Thoracic aorta (tissue), 2 donors: Measurements from ENCODE around the gene DCAF5. TPM values are rescaled to one million over a fixed set of nuclear protein-coding genes. Genes with fewer than 3 reads are reported as not detected.

Source experiments
- ATAC-seq: fragments of 150-250 bp; one replicate; pipeline ENCODE4 v1.8.0; 2017; ENCODE audit warnings: low read depth; ENCODE audit not compliant: insufficient number of reproducible peaks, low FRiP score
- DNase-seq: peaks from one replicate; pipeline ENCODE4 v3.0.0-alpha.2; 2020; ENCODE audit warnings: low spot score
- H3K27ac ChIP-seq, 2 donors: fragments of 200-600 bp; sonication (generic); 1 replicate in 1 of 2; 2 replicates in 1 of 2; pipeline ENCODE4 v1.5.1; 2016; ENCODE audit warnings: mild to moderate bottlenecking in 2 of 2, moderate library complexity in 2 of 2
- H3K27me3 ChIP-seq: fragments of 200-600 bp; sonication (generic); replicated peaks from 2 replicates; pipeline ENCODE4 v1.6.0; 2016; ENCODE audit warnings: mild to moderate bottlenecking; ENCODE audit not compliant: insufficient read depth
- H3K36me3 ChIP-seq: fragments of 200-600 bp; sonication (generic); one replicate; pipeline ENCODE4 v1.5.1; 2016
- H3K4me1 ChIP-seq, 2 donors: fragments of 200-600 bp; sonication (generic); 1 replicate in 1 of 2; 2 replicates in 1 of 2; pipeline versions ENCODE4 v1.5.1 to v1.6.0; 2016; ENCODE audit warnings: low read depth in 2 of 2, mild to moderate bottlenecking in 1 of 2; ENCODE audit not compliant: control insufficient read depth in 1 of 2
- H3K4me3 ChIP-seq: fragments of 200-600 bp; sonication (generic); 2 replicates; pipeline ENCODE4 v1.5.1; 2016; ENCODE audit warnings: mild to moderate bottlenecking
- H3K9me3 ChIP-seq: fragments of 200-600 bp; sonication (generic); 2 replicates; pipeline ENCODE4 v1.5.1; 2016
- total RNA-seq, 2 donors: library from RNA; depleted of rRNA; stranded (reverse); fragments of >200 nt; gene quantifications; one replicate each; pipeline versions ENCODE4 v1.1.0 to v1.2.3, GENCODE V29; 2016
- TF ChIP-seq, protein P1 (sequence below): fragments of 200-600 bp; sonication (generic); IDR thresholded peaks from one replicate; pipeline ENCODE4 v1.5.1; 2019; ENCODE audit warnings: antibody characterized with exemption

Gene DCAF5
- total RNA-seq, 2 donors from 2014 or later = 37.6 to 42.0 TPM

DNA sequence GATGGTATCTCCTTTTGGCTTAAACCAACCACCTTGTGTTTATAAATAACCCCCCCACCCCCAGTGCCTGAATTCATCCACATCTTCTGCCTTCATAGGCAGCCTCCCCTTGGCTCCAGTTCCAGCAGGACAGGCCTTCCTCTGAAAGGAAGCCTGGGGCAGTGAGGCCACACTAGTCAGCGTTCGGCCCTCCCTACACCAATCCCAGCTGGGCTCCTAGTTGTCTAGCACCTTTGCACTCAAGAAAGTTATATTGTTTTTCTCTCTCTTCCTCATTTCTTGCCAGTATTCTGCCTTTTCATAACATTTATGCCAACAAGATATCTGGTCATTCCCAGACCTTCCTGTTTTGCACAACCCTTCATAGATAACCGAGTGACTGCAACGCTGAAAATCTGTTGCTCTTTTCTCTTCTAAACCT lies 100.7 kb downstream of the DCAF5 start:
- Histone ChIP-seq H3K4me3 (no peak overlapping the region), H3K27me3 (no peaks in the 10 kb centered on the region), H3K4me1 (peaks cover 56 to 83% of the 10 kb centered on the region in 2 donors), H3K36me3 (peaks cover 18% of the 10 kb centered on the region), H3K9me3 (no peaks in the 10 kb centered on the region), H3K27ac (peak overlapping the region; percentile 49 to 94)
- ATAC-seq (no peak), DNase-seq (no peak)
- TF ChIP-seq, protein P1, sequence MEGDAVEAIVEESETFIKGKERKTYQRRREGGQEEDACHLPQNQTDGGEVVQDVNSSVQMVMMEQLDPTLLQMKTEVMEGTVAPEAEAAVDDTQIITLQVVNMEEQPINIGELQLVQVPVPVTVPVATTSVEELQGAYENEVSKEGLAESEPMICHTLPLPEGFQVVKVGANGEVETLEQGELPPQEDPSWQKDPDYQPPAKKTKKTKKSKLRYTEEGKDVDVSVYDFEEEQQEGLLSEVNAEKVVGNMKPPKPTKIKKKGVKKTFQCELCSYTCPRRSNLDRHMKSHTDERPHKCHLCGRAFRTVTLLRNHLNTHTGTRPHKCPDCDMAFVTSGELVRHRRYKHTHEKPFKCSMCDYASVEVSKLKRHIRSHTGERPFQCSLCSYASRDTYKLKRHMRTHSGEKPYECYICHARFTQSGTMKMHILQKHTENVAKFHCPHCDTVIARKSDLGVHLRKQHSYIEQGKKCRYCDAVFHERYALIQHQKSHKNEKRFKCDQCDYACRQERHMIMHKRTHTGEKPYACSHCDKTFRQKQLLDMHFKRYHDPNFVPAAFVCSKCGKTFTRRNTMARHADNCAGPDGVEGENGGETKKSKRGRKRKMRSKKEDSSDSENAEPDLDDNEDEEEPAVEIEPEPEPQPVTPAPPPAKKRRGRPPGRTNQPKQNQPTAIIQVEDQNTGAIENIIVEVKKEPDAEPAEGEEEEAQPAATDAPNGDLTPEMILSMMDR = no peak

DNA sequence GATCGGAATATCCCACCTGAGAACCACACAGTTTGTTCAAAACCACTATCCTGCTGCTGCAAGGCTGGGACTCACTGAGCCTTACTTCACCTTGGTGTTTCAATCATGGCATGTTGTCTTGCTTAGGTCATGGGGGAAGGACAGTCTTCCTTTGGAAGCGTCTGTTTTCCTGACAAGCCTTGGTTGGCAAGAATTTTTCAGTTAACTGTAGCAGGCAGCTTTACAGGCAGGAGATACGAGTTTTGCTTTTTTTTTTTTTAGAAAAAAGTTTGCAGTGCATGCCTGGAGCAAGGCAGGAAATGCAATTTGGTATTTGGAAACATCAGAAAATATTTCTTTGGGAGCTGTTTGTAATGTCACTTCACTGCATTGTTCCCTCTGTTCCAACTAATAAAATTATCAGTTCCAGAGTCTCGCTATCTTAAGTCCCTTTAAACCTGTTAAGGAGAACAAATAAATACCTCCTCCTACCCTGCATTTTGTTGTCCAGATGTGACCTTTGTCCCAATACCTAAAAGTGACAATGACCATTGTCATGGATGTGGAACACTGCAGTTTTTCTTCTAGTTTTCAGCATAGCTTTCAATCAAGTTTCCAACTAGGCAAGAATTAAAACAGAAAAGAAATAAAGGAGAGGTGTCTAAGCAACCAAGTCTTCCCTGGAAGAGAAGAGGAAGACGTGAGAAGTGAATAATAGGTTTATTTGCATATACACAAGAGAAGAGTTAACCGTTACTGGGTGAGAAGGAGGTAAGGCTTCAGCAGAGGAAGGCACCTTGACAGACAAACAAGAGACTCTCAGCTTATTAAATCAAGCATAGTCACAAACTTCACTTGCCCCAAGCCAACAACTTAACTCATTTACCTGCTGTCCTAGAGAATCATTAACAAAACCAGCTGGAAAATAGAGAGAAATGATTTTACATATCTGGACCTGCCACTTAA lies 102.4 kb downstream of the DCAF5 start:
- Histone ChIP-seq H3K27me3 (no peaks in the 10 kb centered on the region), H3K4me3 (no peak overlapping the region), H3K27ac (peak overlapping the region; percentile 94 to 97), H3K4me1 (peaks cover 57 to 82% of the 10 kb centered on the region in 2 donors), H3K9me3 (no peaks in the 10 kb centered on the region), H3K36me3 (peaks cover 18% of the 10 kb centered on the region)
- ATAC-seq (no peak), DNase-seq (no peak)
- TF ChIP-seq, protein P1 = no peak

DNA sequence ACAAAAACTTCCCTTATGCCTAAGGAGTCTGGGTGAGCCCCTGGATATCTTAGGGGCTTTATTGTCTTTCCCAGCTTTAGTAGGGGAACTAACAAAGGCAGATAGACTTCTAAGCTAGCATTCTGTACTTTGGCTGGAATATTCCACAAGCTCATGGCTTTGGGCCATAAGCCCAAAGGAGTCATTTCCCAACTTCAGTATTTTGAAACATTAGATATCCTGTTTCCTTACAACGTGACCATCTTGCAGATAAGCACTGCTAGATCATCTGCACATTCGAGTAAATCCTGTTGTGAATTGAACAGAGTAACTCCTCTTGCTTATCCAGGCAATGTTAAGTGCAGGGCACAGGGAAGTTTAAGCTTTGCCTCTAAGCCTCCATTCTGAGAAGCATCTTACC lies 103.2 kb downstream of the DCAF5 start:
- no peak for DNase-seq
- TF ChIP-seq, protein P1 = no peak
- H3K27ac ChIP-seq = peak overlapping the region; percentile 94 to 97
- H3K27me3 ChIP-seq = no peaks in the 10 kb centered on the region
- H3K9me3 ChIP-seq = no peaks in the 10 kb centered on the region
- peak; percentile 46 for ATAC-seq
- no peak overlapping the region for H3K4me3 ChIP-seq
- H3K4me1 ChIP-seq = peaks cover 65 to 83% of the 10 kb centered on the region in 2 donors
- peaks cover 12% of the 10 kb centered on the region for H3K36me3 ChIP-seq

DNA sequence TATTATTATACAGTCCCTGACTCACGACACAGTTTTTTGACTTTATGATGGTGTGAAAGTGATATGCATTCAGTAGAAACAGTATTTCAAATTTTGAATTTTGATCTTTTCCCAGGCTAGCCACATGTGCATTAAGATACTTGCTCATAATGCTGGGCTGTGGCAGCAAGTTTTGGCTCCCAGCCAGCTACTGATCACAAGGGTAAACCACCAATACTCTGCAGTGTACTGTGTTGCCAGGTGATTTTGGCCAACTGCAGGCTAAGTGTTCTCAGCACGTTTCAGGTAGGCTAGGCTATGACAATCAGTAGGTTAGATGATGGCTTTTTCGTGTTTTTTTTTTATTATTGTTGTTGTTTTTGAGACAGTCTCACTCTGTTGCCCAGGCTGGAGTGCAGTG lies 104.5 kb downstream of the DCAF5 start:
- ATAC-seq = no peak
- DNase-seq = no peak
- Histone ChIP-seq H3K4me3 (no peak overlapping the region), H3K4me1 (peaks cover 77 to 91% of the 10 kb centered on the region in 2 donors), H3K27ac (peak overlapping the region; percentile 94 to 97), H3K27me3 (no peaks in the 10 kb centered on the region), H3K9me3 (no peaks in the 10 kb centered on the region), H3K36me3 (no peaks in the 10 kb centered on the region)
- TF ChIP-seq, protein P1 = no peak

DNA sequence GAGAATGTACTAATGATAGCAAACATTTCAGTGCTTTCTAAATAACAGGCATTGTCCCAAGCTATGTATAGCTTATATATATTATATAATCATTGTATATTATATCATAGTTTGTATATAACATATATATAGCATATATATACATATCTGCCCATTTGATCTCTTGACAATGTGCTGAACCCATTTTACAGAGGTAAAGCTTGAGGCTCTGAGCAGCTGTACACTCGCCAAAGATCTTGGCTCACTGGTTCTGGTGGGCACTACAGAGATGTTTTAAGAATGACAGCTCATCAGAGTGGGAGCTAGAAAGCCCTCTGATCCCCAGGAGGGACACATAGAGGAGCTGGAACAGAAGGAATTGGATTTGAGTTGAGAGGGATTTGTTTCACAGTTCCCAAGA lies 105.7 kb downstream of the DCAF5 start:
- Histone ChIP-seq H3K4me3 (no peak overlapping the region), H3K4me1 (peaks cover 84 to 98% of the 10 kb centered on the region in 2 donors), H3K27me3 (no peaks in the 10 kb centered on the region), H3K9me3 (no peaks in the 10 kb centered on the region), H3K27ac (peak overlapping the region; percentile 94 to 97), H3K36me3 (no peaks in the 10 kb centered on the region)
- TF ChIP-seq, protein P1 = no peak
- DNase-seq (no peak), ATAC-seq (no peak)
